ENCODE measurements around the gene CYFIP2.
"Not testable (repeated sequence)": the region's sequence is repeated elsewhere in the genome, so short reads cannot be mapped to it uniquely, and the experiment has no call there.

CYFIP2 gene

GRCh38 chr5:157398305-157398704 lies 132.4 kb downstream of the CYFIP2 start:
- no peak for TF ChIP-seq CTCF (IDR thresholded peaks at IDR 0.05; ENCODE audit: insufficient read depth, missing control alignments)
- no peak for FAIRE-seq

GRCh38 chr5:157400741-157401495 lies 135.0 kb downstream of the CYFIP2 start:
- TF ChIP-seq CTCF (IDR thresholded peaks at IDR 0.05; ENCODE audit: insufficient read depth, missing control alignments), result no peak
- DNase-seq (ENCODE audit: insufficient read length, low spot score), result no peak
- no peak for FAIRE-seq

More at GRCh38 chr5:157398305-157398704, 132.4 kb downstream of the CYFIP2 start:
- no peak for DNase-seq (ENCODE audit: insufficient read length, low spot score)

GRCh38 chr5:157415838-157416237 lies 149.9 kb downstream of the CYFIP2 start:
- FAIRE-seq, result no peak
- TF ChIP-seq CTCF (IDR thresholded peaks at IDR 0.05; ENCODE audit: insufficient read depth, missing control alignments), result no peak
- DNase-seq (ENCODE audit: insufficient read length, low spot score), result no peak

- FAIRE-seq; DNase-seq (ENCODE audit: insufficient read length, low spot score): not testable (repeated sequence)
Observed at GRCh38 chr5:157419521-157419920, 153.6 kb downstream of the CYFIP2 start.

- not testable (repeated sequence) for DNase-seq (ENCODE audit: insufficient read length, low spot score); FAIRE-seq
Observed at GRCh38 chr5:157429920-157430319, 164.0 kb downstream of the CYFIP2 start.

- FAIRE-seq (no peak), DNase-seq (ENCODE audit: insufficient read length, low spot score) (no peak)
- peak; percentile 35 for TF ChIP-seq CTCF (IDR thresholded peaks at IDR 0.05; ENCODE audit: insufficient read depth, missing control alignments)
Observed at GRCh38 chr5:157431544-157432200, 165.7 kb downstream of the CYFIP2 start.

- FAIRE-seq (no peak), DNase-seq (ENCODE audit: insufficient read length, low spot score) (no peak)
- TF ChIP-seq CTCF (IDR thresholded peaks at IDR 0.05; ENCODE audit: insufficient read depth, missing control alignments), result no peak
Observed at GRCh38 chr5:157434096-157434495, 168.2 kb downstream of the CYFIP2 start.

GRCh38 chr5:157443041-157443549 lies 177.2 kb downstream of the CYFIP2 start:
- FAIRE-seq (no peak), DNase-seq (ENCODE audit: insufficient read length, low spot score) (no peak)
- TF ChIP-seq CTCF (IDR thresholded peaks at IDR 0.05; ENCODE audit: insufficient read depth, missing control alignments), result no peak

All from D721Med (cell line).